Measurements from ENCODE around the gene MLLT1. TPM values are rescaled to one million over a fixed set of nuclear protein-coding genes. Genes with fewer than 3 reads are reported as not detected.

The MLLT1 gene
- total RNA-seq, 2 donors from 2014 or later, result 16.3 to 23.7 TPM

- intact Hi-C loops (cut with DNase I), result no loop called here
- peak in 1 of 4 donors; percentile 17 for DNase-seq
These were observed 93.6 kb downstream of the MLLT1 start for GRCh38 chr19:6185835-6186834.

GRCh38 chr19:6185093-6185834 lies 94.5 kb downstream of the MLLT1 start:
- WGBS, 2 donors, result 35 to 52% methylated on average over 7 to 10 of the region's 10 CpGs
- intact Hi-C loops (cut with DNase I), result no loop called here
- H3K9me3 ChIP-seq, result no peaks in the 10 kb centered on the region
- peaks cover 8% of the 10 kb centered on the region for H3K4me1 ChIP-seq
- H3K27me3 ChIP-seq, result no peaks in the 10 kb centered on the region
- ATAC-seq (no peak), DNase-seq (peak in 1 of 4 donors; percentile 46)
- no peaks in the 10 kb centered on the region for H3K36me3 ChIP-seq (replicated peaks in 1 of 2; ENCODE audit: insufficient read depth in 1 of 2, low read depth in 2 of 2)
- no peak for TF ChIP-seq POLR2A (IDR thresholded peaks at IDR 0.05)
- TF ChIP-seq CTCF (IDR thresholded peaks at IDR 0.05), result no peak
- H3K4me3 ChIP-seq, result no peak overlapping the region
- H3K27ac ChIP-seq, result peak overlapping the region in 1 of 4 donors; percentile 5

More at GRCh38 chr19:6185835-6186834, 93.6 kb downstream of the MLLT1 start:
- peaks cover 8% of the 10 kb centered on the region for H3K4me1 ChIP-seq
- H3K9me3 ChIP-seq, result no peaks in the 10 kb centered on the region
- H3K27me3 ChIP-seq, result no peaks in the 10 kb centered on the region
- no peak for ATAC-seq
- WGBS, 2 donors, result 74% methylated on average over 4 of the region's 4 CpGs
- TF ChIP-seq POLR2A (IDR thresholded peaks at IDR 0.05), result no peak
- no peak for TF ChIP-seq CTCF (IDR thresholded peaks at IDR 0.05)
- H3K27ac ChIP-seq, result no peak overlapping the region
- no peak overlapping the region for H3K4me3 ChIP-seq
- H3K36me3 ChIP-seq (replicated peaks in 1 of 2; ENCODE audit: insufficient read depth in 1 of 2, low read depth in 2 of 2), result no peaks in the 10 kb centered on the region

- intact Hi-C loops (cut with DNase I), result no loop called here
These were observed 98.7 kb downstream of the MLLT1 start for GRCh38 chr19:6181119-6181518.

GRCh38 chr19:6173190-6173589 lies 106.6 kb downstream of the MLLT1 start:
- Histone ChIP-seq H3K9me3 (no peaks in the 10 kb centered on the region), H3K36me3 (replicated peaks in 1 of 2; ENCODE audit: insufficient read depth in 1 of 2, low read depth in 2 of 2) (no peaks in the 10 kb centered on the region), H3K4me3 (no peak overlapping the region), H3K27ac (peak overlapping the region; percentile 55 to 67 (median 58)), H3K4me1 (peaks cover 22% of the 10 kb centered on the region), H3K27me3 (no peaks in the 10 kb centered on the region)
- DNase-seq (peak; percentile 71 to 85 (median 82)), ATAC-seq (peak; percentile 90)
- WGBS, 2 donors, result 37 to 44% methylated on average over 4 to 5 of the region's 5 CpGs
- intact Hi-C loops (cut with DNase I), result no loop called here
- TF ChIP-seq CTCF (IDR thresholded peaks at IDR 0.05) (no peak), POLR2A (IDR thresholded peaks at IDR 0.05) (no peak)

More at GRCh38 chr19:6181119-6181518, 98.7 kb downstream of the MLLT1 start:
- TF ChIP-seq CTCF (IDR thresholded peaks at IDR 0.05) (no peak), POLR2A (IDR thresholded peaks at IDR 0.05) (no peak)
- DNase-seq (no peak), ATAC-seq (no peak)
- peaks cover 8% of the 10 kb centered on the region for H3K4me1 ChIP-seq
- no peak overlapping the region for H3K27ac ChIP-seq
- no peak overlapping the region for H3K4me3 ChIP-seq
- no peaks in the 10 kb centered on the region for H3K9me3 ChIP-seq
- H3K36me3 ChIP-seq (replicated peaks in 1 of 2; ENCODE audit: insufficient read depth in 1 of 2, low read depth in 2 of 2), result no peaks in the 10 kb centered on the region
- WGBS, 2 donors, result 73 to 87% methylated on average over 2 of the region's 2 CpGs
- no peaks in the 10 kb centered on the region for H3K27me3 ChIP-seq
